Dendritic cell treated with granulocyte-macrophage colony-stimulating factor and Interleukin-4, amounts not matched to agents 40 ng/mL and 50 ng/mL, for 4 days (primary cell): ENCODE results near the gene ALKAL2.

Source experiments
- H3K27ac Mint-ChIP-seq: one replicate; pipeline ENCODE4 v1.8.0; 2022; ENCODE audit warnings: mild to moderate bottlenecking, mixed read lengths
- H3K27me3 Mint-ChIP-seq: one replicate; pipeline ENCODE4 v1.8.0; 2022; ENCODE audit warnings: mild to moderate bottlenecking, mixed read lengths
- H3K36me3 Mint-ChIP-seq: one replicate; pipeline ENCODE4 v1.8.0; 2022; ENCODE audit warnings: low read depth, mixed read lengths
- H3K4me1 Mint-ChIP-seq: one replicate; pipeline ENCODE4 v1.8.0; 2022; ENCODE audit warnings: low read depth, mixed read lengths
- H3K4me3 Mint-ChIP-seq: one replicate; pipeline ENCODE4 v1.8.0; 2022; ENCODE audit warnings: mild to moderate bottlenecking, moderate library complexity, mixed read lengths
- H3K9me3 Mint-ChIP-seq: one replicate; pipeline ENCODE4 v1.8.0; 2022; ENCODE audit warnings: mixed read lengths
- intact Hi-C: fragments of 100-400 bp; cut with micrococcal nuclease; formaldehyde crosslinking; loops from one replicate; pipeline ENCODE4 v1.15.0; 2022

The ALKAL2 gene

DNA sequence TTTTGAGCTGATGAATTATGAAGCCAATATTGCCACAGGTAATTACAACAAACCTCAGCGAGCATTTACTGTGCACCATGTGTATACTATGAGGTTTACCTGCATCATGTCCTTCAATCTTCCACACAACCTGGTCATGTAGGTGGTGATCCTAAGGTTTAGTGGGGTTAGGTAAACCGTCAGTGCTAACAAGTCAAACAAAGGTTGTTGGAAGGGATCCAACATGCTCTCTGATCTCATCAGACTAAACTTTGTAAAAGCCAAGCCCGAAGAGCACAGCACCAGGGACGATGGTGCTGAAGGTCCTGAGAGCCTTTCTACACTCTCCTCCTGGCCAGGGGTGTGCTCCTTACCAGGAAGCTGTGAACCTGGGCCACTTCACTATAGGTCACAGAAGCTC is 53.5 kb downstream of the ALKAL2 start:
- intact Hi-C loops, result no loop called here
- peaks cover 33% of the 10 kb centered on the region for H3K36me3 Mint-ChIP-seq
- no peak overlapping the region for H3K27ac Mint-ChIP-seq
- H3K27me3 Mint-ChIP-seq, result no peaks in the 10 kb centered on the region
- H3K9me3 Mint-ChIP-seq, result no peaks in the 10 kb centered on the region
- H3K4me3 Mint-ChIP-seq, result no peak overlapping the region
- no peaks in the 10 kb centered on the region for H3K4me1 Mint-ChIP-seq

DNA sequence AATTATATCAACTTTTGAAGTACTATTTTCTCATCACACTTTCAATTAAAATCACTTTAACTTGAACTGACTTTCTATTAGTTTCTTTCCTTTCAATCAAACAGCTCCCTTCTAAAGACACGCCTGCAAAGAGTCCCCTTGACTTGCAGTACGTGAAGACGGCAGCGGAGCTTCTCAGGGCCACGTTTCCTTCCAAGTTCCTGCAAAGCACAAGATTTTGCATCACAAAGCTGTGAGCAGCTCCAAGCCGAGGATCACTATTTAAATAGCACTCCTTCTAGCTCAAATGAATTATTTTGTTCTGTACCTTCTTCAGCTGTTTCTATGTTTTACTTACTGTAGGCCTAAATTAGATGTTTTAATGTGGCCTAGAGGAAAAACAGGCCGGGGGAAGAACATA is 54.9 kb downstream of the ALKAL2 start:
- H3K9me3 Mint-ChIP-seq, result no peaks in the 10 kb centered on the region
- no peaks in the 10 kb centered on the region for H3K27me3 Mint-ChIP-seq
- H3K27ac Mint-ChIP-seq, result no peak overlapping the region
- intact Hi-C loops, result no loop called here
- H3K4me3 Mint-ChIP-seq, result no peak overlapping the region
- no peaks in the 10 kb centered on the region for H3K4me1 Mint-ChIP-seq
- peaks cover 44% of the 10 kb centered on the region for H3K36me3 Mint-ChIP-seq

DNA sequence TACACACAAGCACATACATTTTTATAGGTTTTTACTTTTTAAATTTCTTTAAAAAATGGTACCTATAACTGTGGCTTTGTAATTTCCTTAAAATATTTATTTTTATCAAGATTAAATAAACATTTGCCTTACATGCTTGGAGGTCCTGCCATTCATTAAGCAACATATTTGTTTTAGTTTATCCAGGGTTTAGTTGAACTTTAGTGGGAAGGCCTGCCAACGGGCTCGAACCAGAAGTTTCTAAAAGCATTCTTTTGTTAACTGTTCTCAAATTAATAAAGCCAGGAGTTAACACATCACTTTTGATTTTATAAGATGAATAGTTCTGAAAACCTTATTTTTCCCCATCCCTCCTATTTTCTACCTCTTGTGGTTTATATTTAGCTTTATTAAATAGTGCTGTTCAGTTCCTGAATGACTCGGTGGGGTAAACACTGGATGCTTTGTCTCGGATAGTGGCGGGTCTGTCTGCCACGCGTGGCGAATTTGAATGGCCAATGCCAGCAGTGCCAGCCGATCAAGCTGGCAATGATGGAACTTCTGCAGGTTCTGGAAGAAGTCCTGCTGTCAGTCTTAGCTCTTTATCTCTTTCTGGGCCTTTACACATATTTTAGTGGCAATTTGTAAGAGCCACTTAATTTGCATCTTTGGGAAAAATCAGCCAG is 56.2 kb downstream of the ALKAL2 start:
- Mint-ChIP-seq H3K27ac (no peak overlapping the region), H3K4me1 (no peaks in the 10 kb centered on the region), H3K9me3 (no peaks in the 10 kb centered on the region), H3K36me3 (peaks cover 58% of the 10 kb centered on the region), H3K4me3 (no peak overlapping the region), H3K27me3 (no peaks in the 10 kb centered on the region)
- intact Hi-C loops, result no loop called here
